Measurements from ENCODE around the gene NMNAT2. TPM values are rescaled to one million over a fixed set of nuclear protein-coding genes. Genes with fewer than 3 reads are reported as not detected.

The NMNAT2 gene
- total and polyA plus RNA-seq, 2 donors: 0.23 to 0.28 TPM

GRCh38 chr1:183349201-183349711 is 68.9 kb downstream of the NMNAT2 start:
- no peaks in the 10 kb centered on the region for H3K9me3 ChIP-seq (ENCODE audit: control insufficient read depth in 2 of 2, insufficient read depth in 1 of 2, low read length in 1 of 2)
- H3K4me3 ChIP-seq (ENCODE audit: low read length in 2 of 2): no peak overlapping the region
- no peaks in the 10 kb centered on the region for H3K27me3 ChIP-seq (ENCODE audit: control insufficient read depth in 2 of 2, insufficient read depth in 1 of 2, low read length in 1 of 2)
- H3K4me1 ChIP-seq (ENCODE audit: control insufficient read depth in 2 of 2, insufficient read depth in 2 of 2, low read length in 2 of 2): peaks cover 0 to 4% of the 10 kb centered on the region in 2 donors
- H3K27ac ChIP-seq (ENCODE audit: low read depth in 1 of 2, low read length in 1 of 2): no peak overlapping the region
- DNase-seq (ENCODE audit: low read depth in 6 of 9, low spot score in 9 of 9): no peak
- 74% methylated on average over 6 of the region's 6 CpGs for WGBS
- no peaks in the 10 kb centered on the region for H3K36me3 ChIP-seq (ENCODE audit: control insufficient read depth in 2 of 2, insufficient read depth in 2 of 2, low read length in 1 of 2)

GRCh38 chr1:183346276-183346732 is 71.9 kb downstream of the NMNAT2 start:
- Histone ChIP-seq H3K27ac (ENCODE audit: low read depth in 1 of 2, low read length in 1 of 2) (no peak overlapping the region), H3K27me3 (ENCODE audit: control insufficient read depth in 2 of 2, insufficient read depth in 1 of 2, low read length in 1 of 2) (no peaks in the 10 kb centered on the region), H3K4me3 (ENCODE audit: low read length in 2 of 2) (no peak overlapping the region), H3K36me3 (ENCODE audit: control insufficient read depth in 2 of 2, insufficient read depth in 2 of 2, low read length in 1 of 2) (no peaks in the 10 kb centered on the region), H3K4me1 (ENCODE audit: control insufficient read depth in 2 of 2, insufficient read depth in 2 of 2, low read length in 2 of 2) (peaks cover 0 to 4% of the 10 kb centered on the region in 2 donors), H3K9me3 (ENCODE audit: control insufficient read depth in 2 of 2, insufficient read depth in 1 of 2, low read length in 1 of 2) (no peaks in the 10 kb centered on the region)
- DNase-seq (ENCODE audit: low read depth in 6 of 9, low spot score in 9 of 9): no peak
- 69% methylated on average over 8 of the region's 8 CpGs for WGBS

- no peaks in the 10 kb centered on the region for H3K9me3 ChIP-seq (ENCODE audit: control insufficient read depth in 2 of 2, insufficient read depth in 1 of 2, low read length in 1 of 2)
- H3K4me1 ChIP-seq (ENCODE audit: control insufficient read depth in 2 of 2, insufficient read depth in 2 of 2, low read length in 2 of 2): no peaks in the 10 kb centered on the region
- no peaks in the 10 kb centered on the region for H3K27me3 ChIP-seq (ENCODE audit: control insufficient read depth in 2 of 2, insufficient read depth in 1 of 2, low read length in 1 of 2)
- no peak overlapping the region for H3K4me3 ChIP-seq (ENCODE audit: low read length in 2 of 2)
- H3K36me3 ChIP-seq (ENCODE audit: control insufficient read depth in 2 of 2, insufficient read depth in 2 of 2, low read length in 1 of 2): no peaks in the 10 kb centered on the region
- WGBS: 92% methylated on average over 4 of the region's 4 CpGs
- H3K27ac ChIP-seq (ENCODE audit: low read depth in 1 of 2, low read length in 1 of 2): no peak overlapping the region
- DNase-seq (ENCODE audit: low read depth in 6 of 9, low spot score in 9 of 9): no peak
Measured at GRCh38 chr1:183339556-183340167, 78.5 kb downstream of the NMNAT2 start.

GRCh38 chr1:183331091-183331742 is 87.0 kb downstream of the NMNAT2 start:
- Histone ChIP-seq H3K4me3 (ENCODE audit: low read length in 2 of 2) (no peak overlapping the region), H3K9me3 (ENCODE audit: control insufficient read depth in 2 of 2, insufficient read depth in 1 of 2, low read length in 1 of 2) (no peaks in the 10 kb centered on the region), H3K4me1 (ENCODE audit: control insufficient read depth in 2 of 2, insufficient read depth in 2 of 2, low read length in 2 of 2) (peaks cover 0 to 5% of the 10 kb centered on the region in 2 donors), H3K27ac (ENCODE audit: low read depth in 1 of 2, low read length in 1 of 2) (no peak overlapping the region), H3K27me3 (ENCODE audit: control insufficient read depth in 2 of 2, insufficient read depth in 1 of 2, low read length in 1 of 2) (peaks cover 0 to 20% of the 10 kb centered on the region in 2 donors), H3K36me3 (ENCODE audit: control insufficient read depth in 2 of 2, insufficient read depth in 2 of 2, low read length in 1 of 2) (no peaks in the 10 kb centered on the region)
- peak in 1 of 9 donors; percentile 12 for DNase-seq (ENCODE audit: low read depth in 6 of 9, low spot score in 9 of 9)
- WGBS: 35% methylated on average over 10 of the region's 10 CpGs

- 90% methylated on average over 4 of the region's 4 CpGs for WGBS
Measured at GRCh38 chr1:183330335-183330734, 87.8 kb downstream of the NMNAT2 start.

GRCh38 chr1:183328371-183328770 is 89.8 kb downstream of the NMNAT2 start:
- Histone ChIP-seq H3K9me3 (ENCODE audit: control insufficient read depth in 2 of 2, insufficient read depth in 1 of 2, low read length in 1 of 2) (no peaks in the 10 kb centered on the region), H3K4me3 (ENCODE audit: low read length in 2 of 2) (no peak overlapping the region), H3K36me3 (ENCODE audit: control insufficient read depth in 2 of 2, insufficient read depth in 2 of 2, low read length in 1 of 2) (no peaks in the 10 kb centered on the region), H3K27me3 (ENCODE audit: control insufficient read depth in 2 of 2, insufficient read depth in 1 of 2, low read length in 1 of 2) (peaks cover 0 to 20% of the 10 kb centered on the region in 2 donors), H3K27ac (ENCODE audit: low read depth in 1 of 2, low read length in 1 of 2) (no peak overlapping the region), H3K4me1 (ENCODE audit: control insufficient read depth in 2 of 2, insufficient read depth in 2 of 2, low read length in 2 of 2) (peaks cover 0 to 5% of the 10 kb centered on the region in 2 donors)
- no peak for DNase-seq (ENCODE audit: low read depth in 6 of 9, low spot score in 9 of 9)
- WGBS: 100% methylated on average over 1 of the region's 1 CpG

More at GRCh38 chr1:183330335-183330734, 87.8 kb downstream of the NMNAT2 start:
- Histone ChIP-seq H3K4me1 (ENCODE audit: control insufficient read depth in 2 of 2, insufficient read depth in 2 of 2, low read length in 2 of 2) (peaks cover 0 to 5% of the 10 kb centered on the region in 2 donors), H3K27me3 (ENCODE audit: control insufficient read depth in 2 of 2, insufficient read depth in 1 of 2, low read length in 1 of 2) (peaks cover 0 to 20% of the 10 kb centered on the region in 2 donors), H3K4me3 (ENCODE audit: low read length in 2 of 2) (no peak overlapping the region), H3K9me3 (ENCODE audit: control insufficient read depth in 2 of 2, insufficient read depth in 1 of 2, low read length in 1 of 2) (no peaks in the 10 kb centered on the region), H3K36me3 (ENCODE audit: control insufficient read depth in 2 of 2, insufficient read depth in 2 of 2, low read length in 1 of 2) (no peaks in the 10 kb centered on the region), H3K27ac (ENCODE audit: low read depth in 1 of 2, low read length in 1 of 2) (no peak overlapping the region)
- DNase-seq (ENCODE audit: low read depth in 6 of 9, low spot score in 9 of 9): no peak

GRCh38 chr1:183327434-183328290 is 90.5 kb downstream of the NMNAT2 start:
- 90% methylated on average over 11 of the region's 11 CpGs for WGBS
- peaks cover 0 to 5% of the 10 kb centered on the region in 2 donors for H3K4me1 ChIP-seq (ENCODE audit: control insufficient read depth in 2 of 2, insufficient read depth in 2 of 2, low read length in 2 of 2)
- no peak for DNase-seq (ENCODE audit: low read depth in 6 of 9, low spot score in 9 of 9)
- no peaks in the 10 kb centered on the region for H3K9me3 ChIP-seq (ENCODE audit: control insufficient read depth in 2 of 2, insufficient read depth in 1 of 2, low read length in 1 of 2)
- H3K27me3 ChIP-seq (ENCODE audit: control insufficient read depth in 2 of 2, insufficient read depth in 1 of 2, low read length in 1 of 2): peaks cover 0 to 20% of the 10 kb centered on the region in 2 donors
- no peak overlapping the region for H3K4me3 ChIP-seq (ENCODE audit: low read length in 2 of 2)
- no peaks in the 10 kb centered on the region for H3K36me3 ChIP-seq (ENCODE audit: control insufficient read depth in 2 of 2, insufficient read depth in 2 of 2, low read length in 1 of 2)
- no peak overlapping the region for H3K27ac ChIP-seq (ENCODE audit: low read depth in 1 of 2, low read length in 1 of 2)

GRCh38 chr1:183323849-183324683 is 94.1 kb downstream of the NMNAT2 start:
- DNase-seq (ENCODE audit: low read depth in 6 of 9, low spot score in 9 of 9): no peak
- Histone ChIP-seq H3K27ac (ENCODE audit: low read depth in 1 of 2, low read length in 1 of 2) (no peak overlapping the region), H3K36me3 (ENCODE audit: control insufficient read depth in 2 of 2, insufficient read depth in 2 of 2, low read length in 1 of 2) (no peaks in the 10 kb centered on the region), H3K9me3 (ENCODE audit: control insufficient read depth in 2 of 2, insufficient read depth in 1 of 2, low read length in 1 of 2) (no peaks in the 10 kb centered on the region), H3K4me3 (ENCODE audit: low read length in 2 of 2) (no peak overlapping the region), H3K4me1 (ENCODE audit: control insufficient read depth in 2 of 2, insufficient read depth in 2 of 2, low read length in 2 of 2) (peaks cover 0 to under 1% of the 10 kb centered on the region in 2 donors), H3K27me3 (ENCODE audit: control insufficient read depth in 2 of 2, insufficient read depth in 1 of 2, low read length in 1 of 2) (peaks cover 0 to 3% of the 10 kb centered on the region in 2 donors)
- 92% methylated on average over 7 of the region's 7 CpGs for WGBS

Data from thymus (tissue), 11 donors.